Liver (tissue), 9 donors: Measurements from ENCODE around the gene DIAPH2. TPM values are rescaled to one million over a fixed set of nuclear protein-coding genes. Genes with fewer than 3 reads are reported as not detected.

Experiments used
- DNase-seq: peaks from one replicate; pipeline ENCODE4 v3.0.0-alpha.2; 2017; ENCODE audit warnings: low spot score
- H3K27ac ChIP-seq, 2 donors: one replicate each; pipeline ENCODE4 v1.7.0; 2013; ENCODE audit warnings: inconsistent platforms in 2 of 2, low read length in 2 of 2, control low read depth in 1 of 2, low read depth in 1 of 2, mild to moderate bottlenecking in 1 of 2
- H3K27me3 ChIP-seq, 4 donors: one replicate each; pipeline versions ENCODE4 v1.6.1 to v1.7.0; 2013; ENCODE audit warnings: low read length in 3 of 4, inconsistent platforms in 1 of 4, mild to moderate bottlenecking in 1 of 4, moderate library complexity in 1 of 4; ENCODE audit not compliant: control insufficient read depth in 4 of 4, insufficient read depth in 4 of 4
- H3K36me3 ChIP-seq, 4 donors: one replicate each; pipeline versions ENCODE4 v1.6.1 to v1.7.0; 2013; ENCODE audit warnings: low read length in 3 of 4, mild to moderate bottlenecking in 3 of 4, low read depth in 1 of 4, moderate library complexity in 1 of 4; ENCODE audit not compliant: control insufficient read depth in 4 of 4, insufficient read depth in 3 of 4
- H3K4me1 ChIP-seq, 4 donors: one replicate each; pipeline versions ENCODE4 v1.6.1 to v1.7.0; 2013; ENCODE audit warnings: low read length in 3 of 4, mild to moderate bottlenecking in 3 of 4, moderate library complexity in 1 of 4; ENCODE audit not compliant: control insufficient read depth in 4 of 4, insufficient read depth in 4 of 4
- H3K4me3 ChIP-seq, 3 donors: one replicate each; pipeline versions ENCODE4 v1.6.1 to v1.7.0; 2013; ENCODE audit warnings: low read length in 3 of 3, control low read depth in 1 of 3, low read depth in 1 of 3, mild to moderate bottlenecking in 1 of 3
- H3K9ac ChIP-seq, 2 donors: one replicate each; pipeline ENCODE4 v1.7.0; 2013; ENCODE audit warnings: low read length in 2 of 2, mild to moderate bottlenecking in 2 of 2, moderate library complexity in 2 of 2, control low read depth in 1 of 2, low read depth in 1 of 2
- H3K9me3 ChIP-seq, 4 donors: one replicate each; pipeline versions ENCODE4 v1.6.1 to v1.7.0; 2013; ENCODE audit warnings: low read length in 3 of 4; ENCODE audit not compliant: control insufficient read depth in 4 of 4
- EGR1 ChIP-seq, 2 donors: IDR thresholded peaks; 2 replicates each; pipeline ENCODE4 v1.6.1; 2016 to 2018; ENCODE audit warnings: antibody characterized with exemption in 2 of 2, low read depth in 2 of 2
- FOXA1 ChIP-seq: IDR thresholded peaks from 2 replicates; pipeline ENCODE4 v1.6.1; 2016; ENCODE audit warnings: antibody characterized with exemption
- FOXA2 ChIP-seq: IDR thresholded peaks from 2 replicates; pipeline ENCODE4 v1.6.1; 2016; ENCODE audit warnings: antibody characterized with exemption
- GABPA ChIP-seq, 2 donors: IDR thresholded peaks in 1 of 2; conservative IDR thresholded peaks in 1 of 2; 2 replicates each; pipeline ENCODE4 v1.6.1; 2016; ENCODE audit warnings: antibody characterized with exemption in 2 of 2, mild to moderate bottlenecking in 1 of 2, moderate library complexity in 1 of 2
- HNF4A ChIP-seq, 2 donors: conservative IDR thresholded peaks; 2 replicates each; pipeline ENCODE4 v1.6.1; 2016; ENCODE audit warnings: antibody characterized with exemption in 2 of 2, mild to moderate bottlenecking in 2 of 2
- HNF4G ChIP-seq: IDR thresholded peaks from 2 replicates; pipeline ENCODE4 v1.6.1; 2016; ENCODE audit warnings: antibody characterized with exemption
- JUND ChIP-seq, 2 donors: IDR thresholded peaks; 2 replicates each; pipeline ENCODE4 v1.6.1; 2016; ENCODE audit warnings: antibody characterized with exemption in 2 of 2
- NR2F2 ChIP-seq: IDR thresholded peaks from 2 replicates; pipeline ENCODE4 v1.6.1; 2016; ENCODE audit warnings: antibody characterized with exemption
- RAD21 ChIP-seq, 2 donors: IDR thresholded peaks; 2 replicates each; pipeline ENCODE4 v1.6.1; 2016; ENCODE audit warnings: antibody characterized with exemption in 2 of 2, mild to moderate bottlenecking in 2 of 2
- RXRA ChIP-seq, 2 donors: IDR thresholded peaks; 2 replicates each; pipeline ENCODE4 v1.6.1; 2017 to 2018; ENCODE audit warnings: antibody characterized with exemption in 2 of 2, mild to moderate bottlenecking in 1 of 2
- SP1 ChIP-seq: IDR thresholded peaks from 2 replicates; pipeline ENCODE4 v1.6.1; 2018; ENCODE audit warnings: antibody characterized with exemption, mild to moderate bottlenecking
- TAF1 ChIP-seq: conservative IDR thresholded peaks from 2 replicates; pipeline ENCODE4 v1.6.1; 2016; ENCODE audit warnings: antibody characterized with exemption, mild to moderate bottlenecking
- YY1 ChIP-seq: IDR thresholded peaks from 2 replicates; pipeline ENCODE4 v1.6.1; 2016; ENCODE audit warnings: antibody characterized with exemption, mild to moderate bottlenecking
- WGBS: extraction: QIAGEN DNeasy Blood & Tissue Kit; methylation state at CpG from one replicate; pipeline ENCODE4 v1.1.7; 2013; 5-methylcytosine and 5-hydroxymethylcytosine counted together
- polyA plus RNA-seq, 2 donors: library from polyadenylated mRNA; stranded (reverse) in 1 of 2; unstranded in 1 of 2; fragments of 200-250 nt in 1 of 2; fragments of >200 nt in 1 of 2; fragmentation: Nextera tagmentation in 1 of 2; extraction: Ambion mirVana in 1 of 2; gene quantifications; one replicate each; pipeline versions ENCODE4 v1.2.1 to v1.2.3, GENCODE V29; 2013 to 2015
- total RNA-seq, 2 donors: library from RNA; depleted of rRNA; stranded (reverse); fragments of >200 nt; gene quantifications; one replicate each; pipeline ENCODE4 v1.2.3, GENCODE V29; 2014
- TF ChIP-seq, protein P1 (sequence below): IDR thresholded peaks from 2 replicates; pipeline ENCODE4 v1.6.1; 2016; ENCODE audit warnings: antibody characterized with exemption
- TF ChIP-seq, protein P2 (sequence below): fragments of 150-350 bp; IDR thresholded peaks from 2 replicates; pipeline ENCODE4 v1.5.1; 2017; ENCODE audit warnings: improper control_type of control experiment, low read depth, low read length; ENCODE audit not compliant: missing input control
- TF ChIP-seq, protein P3 (sequence below): IDR thresholded peaks from 2 replicates; pipeline ENCODE4 v1.6.1; 2016; ENCODE audit warnings: antibody characterized with exemption
- TF ChIP-seq, protein P4 (sequence below): IDR thresholded peaks from 2 replicates; pipeline ENCODE4 v1.6.1; 2016; ENCODE audit warnings: antibody characterized with exemption
- TF ChIP-seq, protein P5 (sequence below): IDR thresholded peaks from 2 replicates; pipeline ENCODE4 v1.6.1; 2016; ENCODE audit warnings: antibody characterized with exemption, mild to moderate bottlenecking
- donor health status: healthy.
- donor health status: healthy.
- donor health status: healthy.
- donor health status: healthy.
- donor health status: healthy.

Gene DIAPH2
- total and polyA plus RNA-seq, 4 donors: 2.7 to 16.6 (median 5.3) TPM

DNA sequence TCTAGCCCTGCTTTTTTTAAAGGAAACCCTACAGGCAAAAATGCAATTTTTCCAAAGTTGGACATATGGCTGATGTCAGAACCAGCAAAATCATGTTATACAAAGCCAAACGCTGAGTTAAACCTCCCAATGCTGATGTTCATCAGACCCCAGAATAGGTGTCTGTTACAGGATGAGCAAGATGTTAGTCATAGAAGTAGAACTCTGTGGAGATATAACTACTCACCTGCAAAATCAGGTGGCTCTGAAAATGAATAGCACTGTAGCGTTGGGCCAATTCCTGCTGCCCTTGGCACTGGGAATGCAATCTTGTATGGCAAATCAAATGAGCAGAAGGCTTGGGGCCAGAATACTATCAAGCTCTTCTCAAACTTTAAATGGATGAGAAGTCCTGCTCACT is 833.1 kb downstream of the DIAPH2 start:
- Histone ChIP-seq H3K4me3 (no peak overlapping the region), H3K27me3 (no peaks in the 10 kb centered on the region), H3K9ac (no peak overlapping the region), H3K27ac (no peak overlapping the region), H3K9me3 (no peaks in the 10 kb centered on the region), H3K36me3 (no peaks in the 10 kb centered on the region), H3K4me1 (no peaks in the 10 kb centered on the region)
- no peak for DNase-seq
- TF ChIP-seq EGR1 (IDR thresholded peaks at IDR 0.05; ENCODE audit: low read depth in 2 of 2): no peak
- TF ChIP-seq, protein P1, sequence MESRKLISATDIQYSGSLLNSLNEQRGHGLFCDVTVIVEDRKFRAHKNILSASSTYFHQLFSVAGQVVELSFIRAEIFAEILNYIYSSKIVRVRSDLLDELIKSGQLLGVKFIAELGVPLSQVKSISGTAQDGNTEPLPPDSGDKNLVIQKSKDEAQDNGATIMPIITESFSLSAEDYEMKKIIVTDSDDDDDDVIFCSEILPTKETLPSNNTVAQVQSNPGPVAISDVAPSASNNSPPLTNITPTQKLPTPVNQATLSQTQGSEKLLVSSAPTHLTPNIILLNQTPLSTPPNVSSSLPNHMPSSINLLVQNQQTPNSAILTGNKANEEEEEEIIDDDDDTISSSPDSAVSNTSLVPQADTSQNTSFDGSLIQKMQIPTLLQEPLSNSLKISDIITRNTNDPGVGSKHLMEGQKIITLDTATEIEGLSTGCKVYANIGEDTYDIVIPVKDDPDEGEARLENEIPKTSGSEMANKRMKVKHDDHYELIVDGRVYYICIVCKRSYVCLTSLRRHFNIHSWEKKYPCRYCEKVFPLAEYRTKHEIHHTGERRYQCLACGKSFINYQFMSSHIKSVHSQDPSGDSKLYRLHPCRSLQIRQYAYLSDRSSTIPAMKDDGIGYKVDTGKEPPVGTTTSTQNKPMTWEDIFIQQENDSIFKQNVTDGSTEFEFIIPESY: no peak
- TF ChIP-seq, protein P2, sequence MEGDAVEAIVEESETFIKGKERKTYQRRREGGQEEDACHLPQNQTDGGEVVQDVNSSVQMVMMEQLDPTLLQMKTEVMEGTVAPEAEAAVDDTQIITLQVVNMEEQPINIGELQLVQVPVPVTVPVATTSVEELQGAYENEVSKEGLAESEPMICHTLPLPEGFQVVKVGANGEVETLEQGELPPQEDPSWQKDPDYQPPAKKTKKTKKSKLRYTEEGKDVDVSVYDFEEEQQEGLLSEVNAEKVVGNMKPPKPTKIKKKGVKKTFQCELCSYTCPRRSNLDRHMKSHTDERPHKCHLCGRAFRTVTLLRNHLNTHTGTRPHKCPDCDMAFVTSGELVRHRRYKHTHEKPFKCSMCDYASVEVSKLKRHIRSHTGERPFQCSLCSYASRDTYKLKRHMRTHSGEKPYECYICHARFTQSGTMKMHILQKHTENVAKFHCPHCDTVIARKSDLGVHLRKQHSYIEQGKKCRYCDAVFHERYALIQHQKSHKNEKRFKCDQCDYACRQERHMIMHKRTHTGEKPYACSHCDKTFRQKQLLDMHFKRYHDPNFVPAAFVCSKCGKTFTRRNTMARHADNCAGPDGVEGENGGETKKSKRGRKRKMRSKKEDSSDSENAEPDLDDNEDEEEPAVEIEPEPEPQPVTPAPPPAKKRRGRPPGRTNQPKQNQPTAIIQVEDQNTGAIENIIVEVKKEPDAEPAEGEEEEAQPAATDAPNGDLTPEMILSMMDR: no peak
- TF ChIP-seq, protein P3, sequence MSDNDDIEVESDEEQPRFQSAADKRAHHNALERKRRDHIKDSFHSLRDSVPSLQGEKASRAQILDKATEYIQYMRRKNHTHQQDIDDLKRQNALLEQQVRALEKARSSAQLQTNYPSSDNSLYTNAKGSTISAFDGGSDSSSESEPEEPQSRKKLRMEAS: no peak
- TF ChIP-seq FOXA1: no peak
- no peak for TF ChIP-seq JUND (IDR thresholded peaks at IDR 0.05)
- TF ChIP-seq NR2F2: no peak
- TF ChIP-seq RAD21 (IDR thresholded peaks at IDR 0.05): no peak
- no peak for TF ChIP-seq TAF1
- TF ChIP-seq, protein P4, sequence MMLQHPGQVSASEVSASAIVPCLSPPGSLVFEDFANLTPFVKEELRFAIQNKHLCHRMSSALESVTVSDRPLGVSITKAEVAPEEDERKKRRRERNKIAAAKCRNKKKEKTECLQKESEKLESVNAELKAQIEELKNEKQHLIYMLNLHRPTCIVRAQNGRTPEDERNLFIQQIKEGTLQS: no peak
- no peak for TF ChIP-seq GABPA (IDR thresholded peaks at IDR 0.05 in 1 of 2, conservative IDR thresholded peaks at IDR 0.05 in 1 of 2)
- no peak for TF ChIP-seq SP1
- WGBS: 97% methylated on average over 2 of the region's 2 CpGs

DNA sequence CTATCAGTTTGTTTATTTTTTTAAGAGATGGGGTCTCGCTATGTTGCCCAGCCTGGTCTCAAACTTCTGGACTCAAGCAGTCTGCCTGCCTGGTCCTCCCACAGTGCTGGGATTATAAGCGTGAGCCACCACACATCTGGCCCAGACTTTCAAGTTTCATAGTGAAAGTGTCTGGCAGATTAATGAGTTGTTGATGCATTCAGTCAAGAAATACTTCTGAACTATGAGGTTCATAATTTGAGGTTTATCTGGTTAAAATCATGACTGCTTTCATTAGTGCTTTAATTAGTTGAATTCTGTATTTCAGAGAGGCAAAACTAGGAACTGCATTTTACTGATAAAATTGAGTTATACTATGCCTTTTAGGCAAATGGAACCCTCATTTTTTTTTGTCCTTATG is 837.7 kb downstream of the DIAPH2 start:
- Histone ChIP-seq H3K27ac (no peak overlapping the region), H3K4me1 (no peaks in the 10 kb centered on the region), H3K9me3 (no peaks in the 10 kb centered on the region), H3K9ac (no peak overlapping the region), H3K36me3 (no peaks in the 10 kb centered on the region), H3K4me3 (no peak overlapping the region), H3K27me3 (no peaks in the 10 kb centered on the region)
- DNase-seq: no peak
- WGBS: 96% methylated on average over 2 of the region's 2 CpGs
- TF ChIP-seq, protein P5, sequence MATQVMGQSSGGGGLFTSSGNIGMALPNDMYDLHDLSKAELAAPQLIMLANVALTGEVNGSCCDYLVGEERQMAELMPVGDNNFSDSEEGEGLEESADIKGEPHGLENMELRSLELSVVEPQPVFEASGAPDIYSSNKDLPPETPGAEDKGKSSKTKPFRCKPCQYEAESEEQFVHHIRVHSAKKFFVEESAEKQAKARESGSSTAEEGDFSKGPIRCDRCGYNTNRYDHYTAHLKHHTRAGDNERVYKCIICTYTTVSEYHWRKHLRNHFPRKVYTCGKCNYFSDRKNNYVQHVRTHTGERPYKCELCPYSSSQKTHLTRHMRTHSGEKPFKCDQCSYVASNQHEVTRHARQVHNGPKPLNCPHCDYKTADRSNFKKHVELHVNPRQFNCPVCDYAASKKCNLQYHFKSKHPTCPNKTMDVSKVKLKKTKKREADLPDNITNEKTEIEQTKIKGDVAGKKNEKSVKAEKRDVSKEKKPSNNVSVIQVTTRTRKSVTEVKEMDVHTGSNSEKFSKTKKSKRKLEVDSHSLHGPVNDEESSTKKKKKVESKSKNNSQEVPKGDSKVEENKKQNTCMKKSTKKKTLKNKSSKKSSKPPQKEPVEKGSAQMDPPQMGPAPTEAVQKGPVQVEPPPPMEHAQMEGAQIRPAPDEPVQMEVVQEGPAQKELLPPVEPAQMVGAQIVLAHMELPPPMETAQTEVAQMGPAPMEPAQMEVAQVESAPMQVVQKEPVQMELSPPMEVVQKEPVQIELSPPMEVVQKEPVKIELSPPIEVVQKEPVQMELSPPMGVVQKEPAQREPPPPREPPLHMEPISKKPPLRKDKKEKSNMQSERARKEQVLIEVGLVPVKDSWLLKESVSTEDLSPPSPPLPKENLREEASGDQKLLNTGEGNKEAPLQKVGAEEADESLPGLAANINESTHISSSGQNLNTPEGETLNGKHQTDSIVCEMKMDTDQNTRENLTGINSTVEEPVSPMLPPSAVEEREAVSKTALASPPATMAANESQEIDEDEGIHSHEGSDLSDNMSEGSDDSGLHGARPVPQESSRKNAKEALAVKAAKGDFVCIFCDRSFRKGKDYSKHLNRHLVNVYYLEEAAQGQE: no peak
- TF ChIP-seq, protein P4: no peak
- no peak for TF ChIP-seq TAF1
- no peak for TF ChIP-seq EGR1 (IDR thresholded peaks at IDR 0.05; ENCODE audit: low read depth in 2 of 2)
- TF ChIP-seq, protein P3: no peak
- TF ChIP-seq HNF4A (conservative IDR thresholded peaks at IDR 0.05): no peak
- TF ChIP-seq, protein P1: no peak
- no peak for TF ChIP-seq RAD21 (IDR thresholded peaks at IDR 0.05)
- TF ChIP-seq SP1: no peak
- TF ChIP-seq JUND (IDR thresholded peaks at IDR 0.05): no peak
- TF ChIP-seq FOXA2: no peak
- no peak for TF ChIP-seq NR2F2
- no peak for TF ChIP-seq FOXA1
- TF ChIP-seq, protein P2: no peak
- TF ChIP-seq HNF4G: no peak
- TF ChIP-seq RXRA (IDR thresholded peaks at IDR 0.05): no peak
- TF ChIP-seq YY1: no peak
- no peak for TF ChIP-seq GABPA (IDR thresholded peaks at IDR 0.05 in 1 of 2, conservative IDR thresholded peaks at IDR 0.05 in 1 of 2)
